ENCODE measurements around the gene GOLGA6L24.
"Not testable (repeated sequence)": the region's sequence is repeated elsewhere in the genome, so short reads cannot be mapped to it uniquely, and the experiment has no call there.

Gene GOLGA6L24, protein sequence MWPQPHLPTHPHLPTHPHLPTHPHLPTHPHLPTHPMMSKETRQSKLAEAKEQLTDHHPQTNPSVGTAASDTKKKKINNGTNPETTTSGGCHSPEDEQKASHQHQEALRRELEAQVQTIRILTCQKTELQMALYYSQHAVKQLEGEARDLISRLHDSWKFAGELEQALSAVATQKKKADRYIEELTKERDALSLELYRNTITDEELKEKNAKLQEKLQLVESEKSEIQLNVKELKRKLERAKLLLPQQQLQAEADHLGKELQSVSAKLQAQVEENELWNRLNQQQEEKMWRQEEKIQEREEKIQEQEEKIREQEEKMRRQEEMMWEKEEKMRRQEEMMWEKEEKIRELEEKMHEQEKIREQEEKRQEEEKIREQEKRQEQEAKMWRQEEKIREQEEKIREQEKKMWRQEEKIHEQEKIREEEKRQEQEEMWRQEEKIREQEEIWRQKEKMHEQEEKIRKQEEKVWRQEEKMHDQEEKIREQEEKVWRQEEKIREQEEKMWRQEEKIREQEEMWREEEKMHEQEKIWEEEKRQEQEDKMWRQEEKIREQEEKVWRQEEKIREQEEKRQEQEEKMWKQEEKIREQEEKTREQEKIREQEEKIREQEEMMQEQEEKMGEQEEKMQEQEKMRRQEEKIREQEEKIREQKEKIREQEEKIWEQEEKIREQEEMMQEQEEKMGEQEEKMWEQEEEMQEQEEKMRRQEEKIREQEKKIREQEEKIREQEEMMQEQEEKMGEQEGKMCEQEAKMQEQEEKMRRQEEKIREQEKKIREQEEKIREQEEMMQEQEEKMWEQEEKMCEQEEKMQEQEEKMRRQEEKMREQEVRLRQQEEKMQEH

DNA sequence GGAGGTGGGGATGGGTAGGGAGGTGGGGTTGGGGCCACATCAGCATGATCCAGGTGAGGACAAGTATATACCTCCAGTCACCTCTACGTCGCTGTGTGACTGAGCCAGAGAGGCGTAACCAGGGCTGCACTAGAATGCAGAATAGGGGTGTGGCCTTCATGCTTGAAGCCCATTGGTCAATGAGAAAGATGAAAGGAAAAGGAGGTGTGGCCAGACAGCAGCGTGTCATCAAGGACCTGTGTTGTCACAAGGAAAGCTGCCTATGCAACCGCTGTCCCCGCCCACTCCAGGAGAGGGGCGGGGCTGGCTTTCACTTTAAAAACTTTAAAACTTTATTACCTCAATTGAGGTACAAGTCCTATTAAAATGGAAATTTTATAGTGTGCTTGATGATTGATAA lies at the start of gene GOLGA6L24:
GOLGA6L24 (minus strand) TSS at position 101 of the 400 bp plus-strand sequence; CDS start at position 40, 61 bp downstream.
- H3K27ac ChIP-seq (ENCODE audit: poor library complexity, severe bottlenecking); H3K4me1 ChIP-seq (ENCODE audit: insufficient read depth, poor library complexity, severe bottlenecking); H3K4me3 ChIP-seq (ENCODE audit: severe bottlenecking); H3K9me3 ChIP-seq (ENCODE audit: severe bottlenecking); H3K36me3 ChIP-seq (ENCODE audit: low read depth); DNase-seq (ENCODE audit: low spot score); H3K27me3 ChIP-seq (ENCODE audit: insufficient read depth, poor library complexity, severe bottlenecking); ATAC-seq (ENCODE audit: low read depth): not testable (repeated sequence)

DNA sequence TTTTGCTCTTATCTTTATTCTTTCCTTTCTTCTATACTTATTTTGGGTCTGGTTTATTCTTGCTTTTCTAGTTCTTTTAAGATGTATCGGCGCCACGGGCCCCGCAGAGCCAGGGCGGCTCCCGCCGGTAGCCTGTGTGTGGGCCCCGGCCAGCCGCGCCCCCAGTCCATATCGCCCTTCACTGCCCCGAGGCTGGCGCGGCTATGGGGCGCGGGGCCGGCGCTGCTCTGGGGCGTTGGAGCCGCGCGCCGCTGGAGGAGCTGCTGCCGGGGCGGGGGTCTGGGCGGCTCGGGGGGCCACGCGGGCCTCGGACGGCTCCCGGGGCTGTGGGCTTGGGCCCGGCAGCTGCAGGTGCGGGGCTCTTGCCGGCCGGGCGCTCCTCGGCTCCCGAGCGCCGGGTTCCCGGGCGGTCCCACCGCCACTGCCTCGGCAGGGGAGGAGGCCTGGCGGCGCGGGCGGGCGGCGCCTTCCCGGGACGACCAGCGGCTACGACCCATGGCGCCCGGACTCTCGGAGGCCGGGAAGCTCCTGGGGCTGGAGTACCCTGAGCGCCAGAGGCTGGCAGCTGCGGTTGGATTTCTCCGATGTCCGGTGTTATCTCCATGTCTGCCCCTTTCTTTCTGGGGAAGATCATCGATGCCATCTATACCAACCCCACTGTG lies 45.0 kb upstream of the GOLGA6L24 start:
- not testable (repeated sequence) for H3K27me3 ChIP-seq (ENCODE audit: insufficient read depth, poor library complexity, severe bottlenecking); H3K4me1 ChIP-seq (ENCODE audit: insufficient read depth, poor library complexity, severe bottlenecking); DNase-seq (ENCODE audit: low spot score); H3K9me3 ChIP-seq (ENCODE audit: severe bottlenecking); H3K27ac ChIP-seq (ENCODE audit: poor library complexity, severe bottlenecking); H3K36me3 ChIP-seq (ENCODE audit: low read depth); H3K4me3 ChIP-seq (ENCODE audit: severe bottlenecking)
- peak; percentile 56 for ATAC-seq (ENCODE audit: low read depth)

DNA sequence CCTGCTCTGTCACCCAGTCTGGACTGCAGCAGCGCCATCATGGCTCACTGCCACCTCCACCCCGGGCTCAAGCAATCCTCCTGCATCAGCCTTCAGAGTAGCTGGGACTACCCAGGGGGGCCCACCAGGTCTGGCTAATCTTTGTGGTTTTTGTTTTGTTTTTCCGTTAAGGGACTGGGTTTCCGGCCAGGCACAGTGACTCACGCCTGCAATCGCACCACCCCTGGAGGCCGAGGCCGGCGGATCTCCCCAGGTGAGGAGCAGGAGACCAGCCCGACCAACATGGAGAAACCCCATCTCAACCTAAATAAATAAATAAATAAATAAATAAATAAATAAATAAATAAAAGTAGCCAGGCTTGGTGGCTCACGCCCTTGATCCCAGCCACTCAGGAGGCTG lies 38.1 kb upstream of the GOLGA6L24 start:
- not testable (repeated sequence) for H3K4me1 ChIP-seq (ENCODE audit: insufficient read depth, poor library complexity, severe bottlenecking); H3K36me3 ChIP-seq (ENCODE audit: low read depth); H3K27ac ChIP-seq (ENCODE audit: poor library complexity, severe bottlenecking); DNase-seq (ENCODE audit: low spot score); H3K9me3 ChIP-seq (ENCODE audit: severe bottlenecking); H3K27me3 ChIP-seq (ENCODE audit: insufficient read depth, poor library complexity, severe bottlenecking); H3K4me3 ChIP-seq (ENCODE audit: severe bottlenecking)
- ATAC-seq (ENCODE audit: low read depth), result peak; percentile 74

DNA sequence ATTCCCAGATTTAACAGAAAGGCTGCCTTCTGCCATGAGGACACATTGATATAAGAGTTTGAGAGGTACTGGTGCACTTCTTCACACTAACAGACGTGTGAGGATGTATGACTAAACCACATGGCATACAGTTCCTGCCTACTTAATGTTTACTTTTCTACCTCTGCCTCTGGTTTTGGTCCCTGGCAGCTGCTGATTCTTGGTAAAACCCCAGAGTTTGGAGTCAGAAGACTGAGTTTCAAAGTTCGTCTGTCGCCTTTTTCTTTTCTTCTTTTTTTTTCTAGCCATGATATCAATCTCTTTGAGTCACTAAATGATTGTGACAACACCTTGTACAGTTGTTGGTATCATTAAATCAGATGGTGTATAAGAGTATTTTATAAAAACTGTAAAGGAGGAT lies 22.2 kb upstream of the GOLGA6L24 start:
- H3K4me3 ChIP-seq (ENCODE audit: severe bottlenecking); ATAC-seq (ENCODE audit: low read depth); H3K4me1 ChIP-seq (ENCODE audit: insufficient read depth, poor library complexity, severe bottlenecking); DNase-seq (ENCODE audit: low spot score); H3K36me3 ChIP-seq (ENCODE audit: low read depth); H3K27ac ChIP-seq (ENCODE audit: poor library complexity, severe bottlenecking); H3K9me3 ChIP-seq (ENCODE audit: severe bottlenecking); H3K27me3 ChIP-seq (ENCODE audit: insufficient read depth, poor library complexity, severe bottlenecking): not testable (repeated sequence)

DNA sequence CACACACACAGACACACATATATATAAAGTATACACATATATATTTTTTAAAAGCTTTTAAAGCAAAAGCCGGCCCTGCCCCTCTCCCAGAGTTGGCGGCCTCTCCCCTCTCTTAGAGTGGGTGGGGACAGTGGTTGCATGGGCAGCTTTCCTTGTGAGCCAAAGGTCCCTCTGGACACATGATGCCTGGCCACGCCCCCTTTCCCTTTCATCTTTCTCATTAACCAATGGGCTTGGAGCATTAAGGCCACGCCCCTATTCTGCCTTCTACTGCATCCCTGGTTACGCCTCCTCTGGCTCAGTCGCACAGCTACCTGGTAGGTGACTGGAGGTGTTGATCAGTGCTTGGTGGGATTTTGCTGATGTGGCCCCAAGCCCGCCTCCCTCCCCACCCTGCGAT lies 20.5 kb upstream of the GOLGA6L24 start, which contains the start of gene GOLGA8F:
GOLGA8F (plus strand) TSS at position 301 of the 400 bp plus-strand sequence; CDS start at position 399, 98 bp downstream.
- not testable (repeated sequence) for H3K9me3 ChIP-seq (ENCODE audit: severe bottlenecking); H3K36me3 ChIP-seq (ENCODE audit: low read depth); H3K4me3 ChIP-seq (ENCODE audit: severe bottlenecking); H3K27me3 ChIP-seq (ENCODE audit: insufficient read depth, poor library complexity, severe bottlenecking); H3K27ac ChIP-seq (ENCODE audit: poor library complexity, severe bottlenecking); H3K4me1 ChIP-seq (ENCODE audit: insufficient read depth, poor library complexity, severe bottlenecking); DNase-seq (ENCODE audit: low spot score); ATAC-seq (ENCODE audit: low read depth)

DNA sequence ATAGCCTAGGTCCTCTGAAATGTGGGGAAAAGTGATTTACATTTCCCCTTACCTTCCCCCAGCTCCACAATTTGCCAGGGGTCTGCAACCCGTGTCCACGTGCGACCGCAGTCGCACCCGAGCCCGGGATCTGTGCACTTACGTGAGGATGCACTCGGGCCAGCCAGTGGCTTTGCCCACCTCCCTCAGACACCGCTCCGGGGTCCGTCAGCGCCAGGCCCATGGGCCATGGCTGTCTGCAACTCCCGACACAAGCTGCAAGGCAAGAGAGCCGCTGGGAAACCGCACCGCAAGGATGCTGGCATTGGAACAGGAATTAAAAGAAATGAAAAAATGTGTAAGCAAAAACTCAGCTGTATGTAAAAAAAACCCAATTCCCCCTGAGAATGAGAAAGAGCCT lies 7.6 kb upstream of the GOLGA6L24 start:
- H3K27me3 ChIP-seq (ENCODE audit: insufficient read depth, poor library complexity, severe bottlenecking), result not testable (repeated sequence)
- DNase-seq (ENCODE audit: low spot score), result peak; percentile 19

DNA sequence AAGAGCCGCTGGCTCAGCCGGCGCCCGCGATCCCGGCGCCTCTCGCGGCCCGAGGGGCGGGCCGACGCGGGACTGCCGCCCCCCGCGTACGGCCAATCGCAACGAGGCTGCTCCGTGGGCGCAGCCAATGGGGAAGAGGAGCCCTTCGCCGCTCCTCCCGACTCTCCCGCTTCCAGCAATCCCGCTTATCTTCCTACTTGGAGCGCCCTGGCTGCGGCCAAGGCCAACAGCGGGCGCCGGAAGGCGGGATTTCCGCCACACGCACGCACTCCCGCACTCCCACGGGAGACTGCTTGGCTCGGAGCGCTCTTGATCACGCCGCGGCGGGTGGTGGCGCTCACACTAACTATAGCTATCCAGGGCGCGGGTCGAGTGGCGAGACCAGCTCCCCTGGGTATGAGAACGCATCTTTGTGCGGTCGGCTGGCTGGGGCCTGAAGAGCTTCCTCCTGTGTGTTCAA lies 35.7 kb downstream of the GOLGA6L24 start, which contains the start of gene HERC2:
HERC2 (minus strand) TSS at position 51 of the 460 bp plus-strand sequence. CDS start 746 bp downstream, outside the sequence.
- H3K36me3 ChIP-seq (ENCODE audit: low read depth), result peaks cover 10% of the 10 kb centered on the region
- H3K27me3 ChIP-seq (ENCODE audit: insufficient read depth, poor library complexity, severe bottlenecking); H3K9me3 ChIP-seq (ENCODE audit: severe bottlenecking); DNase-seq (ENCODE audit: low spot score); H3K4me1 ChIP-seq (ENCODE audit: insufficient read depth, poor library complexity, severe bottlenecking); ATAC-seq (ENCODE audit: low read depth): not testable (repeated sequence)
- H3K4me3 ChIP-seq (ENCODE audit: severe bottlenecking), result peak within 1 kb of the TSS; percentile 63
- H3K27ac ChIP-seq (ENCODE audit: poor library complexity, severe bottlenecking), result peak within 1 kb of the TSS; percentile 36

More for the DNA sequence above, 7.6 kb upstream of the GOLGA6L24 start:
- H3K9me3 ChIP-seq (ENCODE audit: severe bottlenecking); ATAC-seq (ENCODE audit: low read depth); H3K4me1 ChIP-seq (ENCODE audit: insufficient read depth, poor library complexity, severe bottlenecking); H3K4me3 ChIP-seq (ENCODE audit: severe bottlenecking); H3K36me3 ChIP-seq (ENCODE audit: low read depth); H3K27ac ChIP-seq (ENCODE audit: poor library complexity, severe bottlenecking): not testable (repeated sequence)

DNA sequence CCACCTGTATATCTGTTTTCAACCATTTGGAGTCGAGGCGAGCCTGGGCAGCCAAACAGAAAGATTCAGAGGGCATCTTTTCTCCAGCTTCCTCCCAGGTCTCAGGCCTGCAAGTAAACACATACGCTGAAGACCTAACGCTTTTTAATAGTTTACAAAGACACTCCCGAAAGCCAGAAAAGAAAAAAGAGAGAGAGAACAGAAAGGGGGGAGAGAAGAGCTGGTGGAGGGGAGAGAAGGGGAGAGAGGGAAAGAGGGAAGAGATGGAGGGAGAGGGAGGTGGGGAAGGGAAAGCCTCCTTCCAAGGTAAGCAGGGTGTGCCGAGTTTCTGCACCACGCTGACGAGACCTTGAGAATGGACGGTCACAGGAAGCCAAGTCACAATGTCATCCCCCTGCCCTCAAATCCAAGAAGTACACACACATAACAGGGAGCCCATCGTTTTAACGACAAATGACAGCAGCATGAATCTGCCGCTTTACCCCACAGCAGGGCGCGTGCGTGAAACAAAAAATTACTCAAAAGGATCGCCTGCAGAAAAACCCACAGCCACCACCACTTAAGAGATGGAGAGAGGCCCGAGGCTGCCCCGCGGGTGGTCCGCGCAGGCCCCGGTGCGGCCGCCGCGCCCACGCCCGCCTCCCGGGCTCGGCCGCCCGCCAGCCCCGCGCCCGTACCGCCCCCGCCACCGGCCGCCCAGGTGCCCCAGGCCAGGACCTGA lies 36.4 kb downstream of the GOLGA6L24 start:
- ATAC-seq (ENCODE audit: low read depth); H3K4me1 ChIP-seq (ENCODE audit: insufficient read depth, poor library complexity, severe bottlenecking); H3K9me3 ChIP-seq (ENCODE audit: severe bottlenecking); DNase-seq (ENCODE audit: low spot score); H3K27me3 ChIP-seq (ENCODE audit: insufficient read depth, poor library complexity, severe bottlenecking): not testable (repeated sequence)
- peaks cover 17% of the 10 kb centered on the region for H3K36me3 ChIP-seq (ENCODE audit: low read depth)
- H3K4me3 ChIP-seq (ENCODE audit: severe bottlenecking), result peak overlapping the region; percentile 63
- peak overlapping the region; percentile 36 for H3K27ac ChIP-seq (ENCODE audit: poor library complexity, severe bottlenecking)

DNA sequence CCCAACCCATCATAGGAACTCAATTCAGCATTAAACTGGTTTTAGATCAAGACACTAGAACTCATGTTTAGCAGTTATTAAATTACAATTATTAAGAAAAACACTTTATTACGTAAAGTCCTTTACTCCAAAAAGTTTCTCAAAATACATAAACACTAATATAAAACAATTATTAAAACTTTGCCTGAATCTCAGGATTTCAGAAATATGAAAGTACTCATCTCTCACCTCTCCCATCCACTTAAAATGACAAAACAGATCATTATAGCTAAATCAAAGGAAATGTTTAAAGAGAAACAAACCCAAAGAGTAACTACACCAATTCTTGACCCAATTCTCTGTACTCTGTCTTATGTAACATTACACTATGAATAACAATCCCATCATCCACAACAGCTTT lies 38.2 kb downstream of the GOLGA6L24 start:
- ATAC-seq (ENCODE audit: low read depth); H3K4me3 ChIP-seq (ENCODE audit: severe bottlenecking); H3K9me3 ChIP-seq (ENCODE audit: severe bottlenecking); H3K27me3 ChIP-seq (ENCODE audit: insufficient read depth, poor library complexity, severe bottlenecking); DNase-seq (ENCODE audit: low spot score); H3K4me1 ChIP-seq (ENCODE audit: insufficient read depth, poor library complexity, severe bottlenecking); H3K27ac ChIP-seq (ENCODE audit: poor library complexity, severe bottlenecking): not testable (repeated sequence)
- H3K36me3 ChIP-seq (ENCODE audit: low read depth), result peaks cover 29% of the 10 kb centered on the region

DNA sequence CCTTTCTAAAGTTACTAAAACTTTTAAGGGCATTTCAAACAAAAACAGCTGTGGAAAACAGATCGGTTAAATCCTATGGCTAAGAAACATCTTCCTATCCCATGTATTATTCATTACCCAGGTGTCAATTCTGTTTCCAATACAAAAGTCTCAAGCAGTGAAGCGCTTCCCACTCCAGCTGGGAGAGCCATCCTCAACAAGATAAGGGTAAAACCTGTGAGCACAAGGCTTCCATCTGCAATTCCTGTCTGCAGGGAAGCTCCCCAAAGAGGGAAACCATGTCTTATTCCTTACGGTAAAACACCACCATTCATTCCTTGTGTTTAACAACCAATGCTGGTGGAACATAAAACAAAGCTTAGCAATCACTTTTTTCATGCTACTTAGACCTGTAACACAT lies 39.1 kb downstream of the GOLGA6L24 start:
- H3K36me3 ChIP-seq (ENCODE audit: low read depth), result peaks cover 31% of the 10 kb centered on the region
- H3K27ac ChIP-seq (ENCODE audit: poor library complexity, severe bottlenecking); H3K4me1 ChIP-seq (ENCODE audit: insufficient read depth, poor library complexity, severe bottlenecking); H3K27me3 ChIP-seq (ENCODE audit: insufficient read depth, poor library complexity, severe bottlenecking); H3K4me3 ChIP-seq (ENCODE audit: severe bottlenecking); ATAC-seq (ENCODE audit: low read depth); DNase-seq (ENCODE audit: low spot score); H3K9me3 ChIP-seq (ENCODE audit: severe bottlenecking): not testable (repeated sequence)
